ENCODE data around the gene SPINT3.

Gene SPINT3

GRCh38 chr20:45501600-45501999, 13.8 kb downstream of the SPINT3 start:
- H2BK5ac ChIP-seq (ENCODE audit: low read length): no peak overlapping the region
- no peak overlapping the region for H3K23ac ChIP-seq (ENCODE audit: low read length)
- no peaks in the 10 kb centered on the region for H3K27me3 ChIP-seq (ENCODE audit: insufficient read depth, low read length, poor library complexity)
- no peaks in the 10 kb centered on the region for H3K36me3 ChIP-seq (ENCODE audit: control insufficient read depth, insufficient read depth, low read length)
- no peak overlapping the region for H3K4me3 ChIP-seq (ENCODE audit: low read length)
- peaks cover 1% of the 10 kb centered on the region for H3K4me1 ChIP-seq (ENCODE audit: control insufficient read depth, low read depth, low read length)
- H3K27ac ChIP-seq (ENCODE audit: low read depth, low read length): no peak overlapping the region
- no peak overlapping the region for H2BK120ac ChIP-seq (ENCODE audit: low read depth, low read length)
- no peak for DNase-seq
- no peak overlapping the region for H3K18ac ChIP-seq (ENCODE audit: low read length)
- H3K56ac ChIP-seq (ENCODE audit: low read length): no peak overlapping the region
- H4K5ac ChIP-seq (ENCODE audit: low read length): no peak overlapping the region
- H2AK5ac ChIP-seq (ENCODE audit: low read length): no peak overlapping the region
- H3K4me2 ChIP-seq (ENCODE audit: low read length): no peak overlapping the region
- no CpG with 5 or more reads among the region's 1 CpG for WGBS (ENCODE audit: extremely low coverage, insufficient coverage, low lambda C conversion rate)
- H2BK15ac ChIP-seq (replicated peaks; ENCODE audit: low read depth): no peak overlapping the region
- no peaks in the 10 kb centered on the region for H3K79me2 ChIP-seq (ENCODE audit: control insufficient read depth, insufficient read depth, low read length)
- no peaks in the 10 kb centered on the region for H3K79me1 ChIP-seq (ENCODE audit: low read length)
- H4K8ac ChIP-seq (ENCODE audit: low read depth, low read length): no peak overlapping the region
- no peak overlapping the region for H3K4ac ChIP-seq (ENCODE audit: low read depth, low read length)
- no peak overlapping the region for H3K9ac ChIP-seq (ENCODE audit: low read length)

DNA sequence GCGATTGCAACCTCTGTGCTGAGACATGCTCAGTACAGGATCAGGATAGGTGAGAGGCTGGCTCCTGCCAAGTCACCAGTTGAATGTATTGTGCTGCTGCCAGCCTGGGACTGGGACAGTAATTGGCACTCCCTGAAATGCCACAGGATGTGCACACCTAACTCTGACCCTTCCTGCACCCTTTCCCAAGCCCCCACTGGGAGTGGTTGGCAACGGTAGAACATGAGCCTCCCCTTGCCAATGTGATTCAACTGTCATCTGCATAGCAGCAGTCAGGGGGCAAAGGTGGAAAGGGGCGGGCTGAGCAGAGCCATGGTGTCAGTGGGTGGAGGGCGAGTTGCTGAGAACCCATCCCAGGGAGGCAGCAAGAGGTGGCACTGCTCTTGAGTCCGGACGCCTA, 15.4 kb downstream of the SPINT3 start:
- Histone ChIP-seq H3K23ac (ENCODE audit: low read length) (no peak overlapping the region), H2BK120ac (ENCODE audit: low read depth, low read length) (no peak overlapping the region), H3K4me2 (ENCODE audit: low read length) (no peak overlapping the region), H3K4ac (ENCODE audit: low read depth, low read length) (no peak overlapping the region), H2AK5ac (ENCODE audit: low read length) (no peak overlapping the region), H2BK15ac (replicated peaks; ENCODE audit: low read depth) (no peak overlapping the region), H3K27ac (ENCODE audit: low read depth, low read length) (no peak overlapping the region), H4K8ac (ENCODE audit: low read depth, low read length) (no peak overlapping the region), H3K9ac (ENCODE audit: low read length) (no peak overlapping the region), H3K36me3 (ENCODE audit: control insufficient read depth, insufficient read depth, low read length) (no peaks in the 10 kb centered on the region), H3K56ac (ENCODE audit: low read length) (no peak overlapping the region), H2BK5ac (ENCODE audit: low read length) (no peak overlapping the region), H3K27me3 (ENCODE audit: insufficient read depth, low read length, poor library complexity) (no peaks in the 10 kb centered on the region), H3K4me1 (ENCODE audit: control insufficient read depth, low read depth, low read length) (peaks cover 1% of the 10 kb centered on the region), H3K79me1 (ENCODE audit: low read length) (no peaks in the 10 kb centered on the region), H3K79me2 (ENCODE audit: control insufficient read depth, insufficient read depth, low read length) (no peaks in the 10 kb centered on the region), H4K5ac (ENCODE audit: low read length) (no peak overlapping the region), H3K18ac (ENCODE audit: low read length) (no peak overlapping the region), H3K4me3 (ENCODE audit: low read length) (no peak overlapping the region)
- no peak for DNase-seq
- no CpG with 5 or more reads among the region's 6 CpGs for WGBS (ENCODE audit: extremely low coverage, insufficient coverage, low lambda C conversion rate)

DNA sequence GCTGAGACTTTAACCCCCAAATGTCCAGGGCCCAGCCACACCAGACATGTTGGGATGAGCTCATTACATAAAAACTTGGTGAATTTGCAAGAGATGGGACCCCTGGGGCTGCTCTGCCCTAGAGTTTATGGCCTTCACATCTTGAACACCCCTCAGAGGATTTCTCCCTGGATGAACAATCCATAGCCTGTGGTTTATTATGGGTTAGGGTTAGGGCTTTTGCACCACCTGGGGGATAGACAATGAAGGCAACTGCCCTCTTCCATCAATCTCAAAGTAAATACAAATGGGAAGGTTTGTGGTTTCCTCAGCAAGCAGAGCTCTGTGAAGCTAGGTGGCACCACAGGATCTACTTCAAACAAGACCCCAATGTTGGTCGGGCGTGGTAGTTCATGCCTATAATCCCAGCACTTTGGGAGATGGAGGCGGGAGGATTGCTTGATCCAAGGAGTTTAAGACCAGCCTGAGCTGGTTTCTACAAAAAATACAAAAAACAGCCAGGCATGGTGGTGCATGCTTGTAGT, 17.4 kb downstream of the SPINT3 start:
- WGBS (ENCODE audit: extremely low coverage, insufficient coverage, low lambda C conversion rate): no CpG with 5 or more reads among the region's 3 CpGs
- no peaks in the 10 kb centered on the region for H3K79me1 ChIP-seq (ENCODE audit: low read length)

GRCh38 chr20:45496166-45496565, 19.3 kb downstream of the SPINT3 start:
- no peaks in the 10 kb centered on the region for H3K27me3 ChIP-seq (ENCODE audit: insufficient read depth, low read length, poor library complexity)
- H3K4me3 ChIP-seq (ENCODE audit: low read length): no peak overlapping the region
- H4K5ac ChIP-seq (ENCODE audit: low read length): no peak overlapping the region
- H3K79me1 ChIP-seq (ENCODE audit: low read length): no peaks in the 10 kb centered on the region
- H2BK15ac ChIP-seq (replicated peaks; ENCODE audit: low read depth): no peak overlapping the region
- H2BK5ac ChIP-seq (ENCODE audit: low read length): no peak overlapping the region
- WGBS (ENCODE audit: extremely low coverage, insufficient coverage, low lambda C conversion rate): no CpG with 5 or more reads among the region's 3 CpGs
- no peak overlapping the region for H2AK5ac ChIP-seq (ENCODE audit: low read length)
- peaks cover 1% of the 10 kb centered on the region for H3K4me1 ChIP-seq (ENCODE audit: control insufficient read depth, low read depth, low read length)
- H3K18ac ChIP-seq (ENCODE audit: low read length): no peak overlapping the region
- H2BK120ac ChIP-seq (ENCODE audit: low read depth, low read length): no peak overlapping the region
- no peak for DNase-seq
- H3K9ac ChIP-seq (ENCODE audit: low read length): no peak overlapping the region
- no peaks in the 10 kb centered on the region for H3K36me3 ChIP-seq (ENCODE audit: control insufficient read depth, insufficient read depth, low read length)
- no peak overlapping the region for H3K23ac ChIP-seq (ENCODE audit: low read length)
- H3K27ac ChIP-seq (ENCODE audit: low read depth, low read length): no peak overlapping the region
- H3K4me2 ChIP-seq (ENCODE audit: low read length): no peak overlapping the region
- H3K56ac ChIP-seq (ENCODE audit: low read length): no peak overlapping the region
- H4K8ac ChIP-seq (ENCODE audit: low read depth, low read length): no peak overlapping the region
- no peaks in the 10 kb centered on the region for H3K79me2 ChIP-seq (ENCODE audit: control insufficient read depth, insufficient read depth, low read length)
- H3K4ac ChIP-seq (ENCODE audit: low read depth, low read length): no peak overlapping the region

More for the DNA sequence above, 17.4 kb downstream of the SPINT3 start:
- no peak overlapping the region for H4K8ac ChIP-seq (ENCODE audit: low read depth, low read length)
- no peak overlapping the region for H3K23ac ChIP-seq (ENCODE audit: low read length)
- no peak overlapping the region for H2BK120ac ChIP-seq (ENCODE audit: low read depth, low read length)
- H4K5ac ChIP-seq (ENCODE audit: low read length): no peak overlapping the region
- no peaks in the 10 kb centered on the region for H3K79me2 ChIP-seq (ENCODE audit: control insufficient read depth, insufficient read depth, low read length)
- no peaks in the 10 kb centered on the region for H3K36me3 ChIP-seq (ENCODE audit: control insufficient read depth, insufficient read depth, low read length)
- no peaks in the 10 kb centered on the region for H3K27me3 ChIP-seq (ENCODE audit: insufficient read depth, low read length, poor library complexity)
- peaks cover 1% of the 10 kb centered on the region for H3K4me1 ChIP-seq (ENCODE audit: control insufficient read depth, low read depth, low read length)
- H3K9ac ChIP-seq (ENCODE audit: low read length): no peak overlapping the region
- H3K4ac ChIP-seq (ENCODE audit: low read depth, low read length): no peak overlapping the region
- DNase-seq: peak; percentile 89
- no peak overlapping the region for H3K4me2 ChIP-seq (ENCODE audit: low read length)
- H3K18ac ChIP-seq (ENCODE audit: low read length): no peak overlapping the region
- H2BK15ac ChIP-seq (replicated peaks; ENCODE audit: low read depth): no peak overlapping the region
- no peak overlapping the region for H3K27ac ChIP-seq (ENCODE audit: low read depth, low read length)
- H2BK5ac ChIP-seq (ENCODE audit: low read length): no peak overlapping the region
- no peak overlapping the region for H2AK5ac ChIP-seq (ENCODE audit: low read length)
- no peak overlapping the region for H3K56ac ChIP-seq (ENCODE audit: low read length)
- no peak overlapping the region for H3K4me3 ChIP-seq (ENCODE audit: low read length)

- H2BK15ac ChIP-seq (replicated peaks; ENCODE audit: low read depth): no peak overlapping the region
- H3K79me1 ChIP-seq (ENCODE audit: low read length): no peaks in the 10 kb centered on the region
- H3K79me2 ChIP-seq (ENCODE audit: control insufficient read depth, insufficient read depth, low read length): no peaks in the 10 kb centered on the region
- H3K27ac ChIP-seq (ENCODE audit: low read depth, low read length): no peak overlapping the region
- no peak overlapping the region for H2BK120ac ChIP-seq (ENCODE audit: low read depth, low read length)
- H4K8ac ChIP-seq (ENCODE audit: low read depth, low read length): no peak overlapping the region
- H3K4me1 ChIP-seq (ENCODE audit: control insufficient read depth, low read depth, low read length): peaks cover 1% of the 10 kb centered on the region
- no peak overlapping the region for H2AK5ac ChIP-seq (ENCODE audit: low read length)
- no CpG with 5 or more reads among the region's 1 CpG for WGBS (ENCODE audit: extremely low coverage, insufficient coverage, low lambda C conversion rate)
- H4K5ac ChIP-seq (ENCODE audit: low read length): no peak overlapping the region
- H3K4me2 ChIP-seq (ENCODE audit: low read length): no peak overlapping the region
- no peaks in the 10 kb centered on the region for H3K27me3 ChIP-seq (ENCODE audit: insufficient read depth, low read length, poor library complexity)
- H3K36me3 ChIP-seq (ENCODE audit: control insufficient read depth, insufficient read depth, low read length): no peaks in the 10 kb centered on the region
- no peak overlapping the region for H3K9ac ChIP-seq (ENCODE audit: low read length)
- H3K56ac ChIP-seq (ENCODE audit: low read length): no peak overlapping the region
- no peak overlapping the region for H3K18ac ChIP-seq (ENCODE audit: low read length)
- DNase-seq: no peak
- H3K23ac ChIP-seq (ENCODE audit: low read length): no peak overlapping the region
- no peak overlapping the region for H3K4me3 ChIP-seq (ENCODE audit: low read length)
- H2BK5ac ChIP-seq (ENCODE audit: low read length): no peak overlapping the region
- H3K4ac ChIP-seq (ENCODE audit: low read depth, low read length): no peak overlapping the region
These were observed 19.9 kb downstream of the SPINT3 start for GRCh38 chr20:45495501-45495941.

DNA sequence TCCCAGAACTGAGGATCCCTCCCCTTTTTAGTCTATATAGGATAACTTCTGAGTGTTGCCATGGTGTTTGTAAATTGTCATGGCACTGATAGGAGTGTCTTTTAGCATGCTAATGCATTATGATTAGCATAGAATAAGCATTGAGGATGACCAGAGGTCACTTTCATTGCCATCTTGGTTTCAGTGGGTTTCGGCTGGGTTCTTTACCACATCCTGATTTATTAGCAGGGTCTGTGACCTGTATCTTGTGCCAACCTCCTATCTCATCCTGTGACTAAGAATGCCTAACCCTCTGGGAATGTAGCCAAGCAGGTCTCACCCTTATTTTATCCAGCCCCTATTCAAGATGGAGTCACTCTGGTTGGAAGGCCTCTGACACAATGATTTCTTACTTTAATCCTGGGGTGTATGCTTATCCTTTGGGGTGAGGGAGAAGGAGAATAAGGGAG, 26.3 kb downstream of the SPINT3 start:
- no peaks in the 10 kb centered on the region for H3K27me3 ChIP-seq (ENCODE audit: insufficient read depth, low read length, poor library complexity)
- H3K79me1 ChIP-seq (ENCODE audit: low read length): no peaks in the 10 kb centered on the region
- no peak overlapping the region for H3K4me3 ChIP-seq (ENCODE audit: low read length)
- no peaks in the 10 kb centered on the region for H3K79me2 ChIP-seq (ENCODE audit: control insufficient read depth, insufficient read depth, low read length)
- H4K8ac ChIP-seq (ENCODE audit: low read depth, low read length): no peak overlapping the region
- WGBS (ENCODE audit: extremely low coverage, insufficient coverage, low lambda C conversion rate): no CpG with 5 or more reads among the region's 1 CpG
- H2BK120ac ChIP-seq (ENCODE audit: low read depth, low read length): no peak overlapping the region
- no peak overlapping the region for H3K27ac ChIP-seq (ENCODE audit: low read depth, low read length)
- H2AK5ac ChIP-seq (ENCODE audit: low read length): no peak overlapping the region
- H3K18ac ChIP-seq (ENCODE audit: low read length): no peak overlapping the region
- peaks cover 5% of the 10 kb centered on the region for H3K4me1 ChIP-seq (ENCODE audit: control insufficient read depth, low read depth, low read length)
- H3K9ac ChIP-seq (ENCODE audit: low read length): no peak overlapping the region
- no peak overlapping the region for H3K4ac ChIP-seq (ENCODE audit: low read depth, low read length)
- no peaks in the 10 kb centered on the region for H3K36me3 ChIP-seq (ENCODE audit: control insufficient read depth, insufficient read depth, low read length)
- no peak overlapping the region for H2BK5ac ChIP-seq (ENCODE audit: low read length)
- peak overlapping the region; percentile 0 for H3K23ac ChIP-seq (ENCODE audit: low read length)
- no peak overlapping the region for H3K56ac ChIP-seq (ENCODE audit: low read length)
- peak; percentile 53 for DNase-seq
- H4K5ac ChIP-seq (ENCODE audit: low read length): no peak overlapping the region
- H3K4me2 ChIP-seq (ENCODE audit: low read length): no peak overlapping the region
- no peak overlapping the region for H2BK15ac ChIP-seq (replicated peaks; ENCODE audit: low read depth)
